Esophagus mucosa (tissue), 1 donor: Measurements from ENCODE around the gene SLC1A3. TPM values are rescaled to one million over a fixed set of nuclear protein-coding genes. Genes with fewer than 3 reads are reported as not detected.

ENCODE experiments used
- ATAC-seq: fragments of 200-7000 bp; cut with Tn5 transposase; one replicate; pipeline ENCODE4 v1.9.1; 2020
- total RNA-seq: library from RNA; stranded (reverse); gene quantifications from one replicate; pipeline ENCODE4 v1.2.4, GENCODE V29; 2023
- donor health status: DM: yes; HTN: yes; CAD: no.

Gene SLC1A3
- total RNA-seq, 1 donor from 2014 or later = 14.7 TPM

GRCh38 chr5:36722900-36723299 is 116.5 kb downstream of the SLC1A3 start:
- ATAC-seq = no peak

- ATAC-seq = peak; percentile 4
These were observed 117.5 kb downstream of the SLC1A3 start for GRCh38 chr5:36723912-36724311.

- peak; percentile 53 for ATAC-seq
These were observed 118.3 kb downstream of the SLC1A3 start for GRCh38 chr5:36724467-36725332.

GRCh38 chr5:36726317-36726716 is 119.9 kb downstream of the SLC1A3 start:
- ATAC-seq = no peak

GRCh38 chr5:36726767-36727166 is 120.4 kb downstream of the SLC1A3 start:
- no peak for ATAC-seq

DNA sequence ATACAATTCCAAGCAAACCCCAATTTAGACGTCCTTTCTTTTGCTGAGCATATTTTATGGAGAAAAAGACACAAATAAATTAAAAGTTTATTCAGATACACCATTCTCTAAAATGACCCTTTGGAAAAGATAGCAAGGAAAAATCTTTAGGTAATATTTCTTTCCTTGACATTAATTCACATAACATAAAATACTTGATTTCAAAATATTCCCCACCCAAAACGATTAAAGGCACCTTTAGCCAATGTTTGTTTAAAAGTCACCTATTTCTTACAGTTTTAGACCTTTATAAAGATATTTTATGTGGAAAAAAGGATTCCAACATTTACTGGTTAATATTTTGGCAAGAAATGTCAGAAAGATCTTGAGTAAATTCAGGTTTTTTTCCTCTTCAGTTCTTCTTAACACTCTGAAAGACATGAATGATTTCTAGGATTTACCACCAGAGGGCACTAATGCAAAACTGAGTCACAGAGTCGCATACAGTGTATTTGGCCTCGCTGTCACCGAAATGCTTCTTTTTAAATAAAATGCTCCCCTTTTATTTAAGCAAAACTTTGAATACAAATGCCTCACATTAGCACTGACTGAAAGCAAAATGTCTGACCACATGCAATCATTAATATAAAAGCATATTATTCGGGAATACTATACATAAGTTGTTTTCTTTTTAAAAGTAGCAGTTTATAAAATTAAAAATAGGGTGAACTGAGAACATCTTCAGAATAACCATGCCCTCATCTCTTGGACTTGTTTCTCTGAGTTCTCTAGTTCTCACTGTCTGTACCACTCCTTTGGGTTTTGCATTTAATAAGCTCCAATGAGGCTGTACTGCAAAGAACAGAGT is 122.5 kb downstream of the SLC1A3 start:
- ATAC-seq = no peak

- ATAC-seq = no peak
These were observed 124.3 kb downstream of the SLC1A3 start for GRCh38 chr5:36730537-36731216.

DNA sequence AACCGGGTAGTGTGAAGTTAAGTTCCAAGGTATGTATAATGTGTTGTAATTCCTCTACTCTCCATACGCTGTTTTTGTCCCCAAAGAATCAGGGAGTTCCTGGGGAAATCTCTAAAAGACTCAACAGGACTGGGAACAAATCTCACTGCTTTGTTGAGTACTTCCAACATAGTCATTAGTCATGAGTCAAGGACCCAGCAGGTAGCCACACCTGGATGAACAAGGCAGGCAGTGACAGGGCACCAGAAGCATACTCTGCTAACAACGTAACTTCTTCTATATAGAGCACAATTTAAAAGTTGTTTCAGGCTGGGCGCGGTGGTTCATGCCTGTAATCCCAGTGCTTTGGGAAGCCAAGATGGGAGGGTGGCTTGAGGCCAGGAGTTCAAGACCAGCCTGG is 126.8 kb downstream of the SLC1A3 start:
- ATAC-seq = peak; percentile 97

- peak; percentile 41 for ATAC-seq
These were observed 128.0 kb downstream of the SLC1A3 start for GRCh38 chr5:36734422-36734821.

DNA sequence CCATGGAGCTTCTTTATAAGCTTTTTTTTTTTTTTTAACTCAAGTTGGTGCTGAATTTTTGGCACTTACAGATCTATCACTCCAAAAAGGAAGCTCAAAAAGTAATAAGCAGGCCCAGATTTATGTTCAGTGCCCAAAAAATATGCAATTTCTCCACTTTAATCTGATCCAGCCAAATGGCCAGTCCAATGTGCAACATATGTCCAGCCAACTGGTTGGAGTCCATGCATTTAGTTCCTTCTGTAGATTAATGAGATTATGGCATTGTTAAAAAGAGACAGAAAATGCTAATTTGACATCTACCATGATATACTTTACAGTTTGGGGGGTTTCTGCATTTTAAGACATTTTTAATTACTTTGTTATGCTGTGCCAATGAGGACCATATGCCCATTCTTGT is 129.5 kb downstream of the SLC1A3 start:
- no peak for ATAC-seq
